Activated naive CD8-positive, alpha-beta T cell treated with anti-CD3 and anti-CD28 coated beads for 36 hours (primary cell): ENCODE data around the gene HDDC2. TPM values are rescaled to one million over a fixed set of nuclear protein-coding genes. Genes with fewer than 3 reads are reported as not detected.

Experiments used
- DNase-seq: peaks from one replicate; pipeline ENCODE4 v3.0.0; 2021
- H3K27ac Mint-ChIP-seq: one replicate; pipeline ENCODE4 v1.8.0; 2022; ENCODE audit warnings: mild to moderate bottlenecking, moderate library complexity, mixed read lengths
- H3K27me3 Mint-ChIP-seq: one replicate; pipeline ENCODE4 v1.8.0; 2022; ENCODE audit warnings: mild to moderate bottlenecking, mixed read lengths
- H3K36me3 Mint-ChIP-seq: one replicate; pipeline ENCODE4 v1.8.0; 2021; ENCODE audit warnings: mild to moderate bottlenecking, mixed read lengths
- H3K4me1 Mint-ChIP-seq: one replicate; pipeline ENCODE4 v1.8.0; 2021; ENCODE audit warnings: mixed read lengths
- H3K4me3 Mint-ChIP-seq: one replicate; pipeline ENCODE4 v1.8.0; 2022; ENCODE audit warnings: mild to moderate bottlenecking, moderate library complexity, mixed read lengths
- H3K9me3 Mint-ChIP-seq: one replicate; pipeline ENCODE4 v1.8.0; 2022; ENCODE audit warnings: mixed read lengths
- total RNA-seq, 2 experiments: library from RNA; stranded (reverse); gene quantifications; one replicate each; pipeline ENCODE4 v1.2.3, GENCODE V29; 2021

HDDC2 gene, protein sequence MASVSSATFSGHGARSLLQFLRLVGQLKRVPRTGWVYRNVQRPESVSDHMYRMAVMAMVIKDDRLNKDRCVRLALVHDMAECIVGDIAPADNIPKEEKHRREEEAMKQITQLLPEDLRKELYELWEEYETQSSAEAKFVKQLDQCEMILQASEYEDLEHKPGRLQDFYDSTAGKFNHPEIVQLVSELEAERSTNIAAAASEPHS
- total RNA-seq, result 100 to 1,000 TPM; 130 to 131 TPM

DNA sequence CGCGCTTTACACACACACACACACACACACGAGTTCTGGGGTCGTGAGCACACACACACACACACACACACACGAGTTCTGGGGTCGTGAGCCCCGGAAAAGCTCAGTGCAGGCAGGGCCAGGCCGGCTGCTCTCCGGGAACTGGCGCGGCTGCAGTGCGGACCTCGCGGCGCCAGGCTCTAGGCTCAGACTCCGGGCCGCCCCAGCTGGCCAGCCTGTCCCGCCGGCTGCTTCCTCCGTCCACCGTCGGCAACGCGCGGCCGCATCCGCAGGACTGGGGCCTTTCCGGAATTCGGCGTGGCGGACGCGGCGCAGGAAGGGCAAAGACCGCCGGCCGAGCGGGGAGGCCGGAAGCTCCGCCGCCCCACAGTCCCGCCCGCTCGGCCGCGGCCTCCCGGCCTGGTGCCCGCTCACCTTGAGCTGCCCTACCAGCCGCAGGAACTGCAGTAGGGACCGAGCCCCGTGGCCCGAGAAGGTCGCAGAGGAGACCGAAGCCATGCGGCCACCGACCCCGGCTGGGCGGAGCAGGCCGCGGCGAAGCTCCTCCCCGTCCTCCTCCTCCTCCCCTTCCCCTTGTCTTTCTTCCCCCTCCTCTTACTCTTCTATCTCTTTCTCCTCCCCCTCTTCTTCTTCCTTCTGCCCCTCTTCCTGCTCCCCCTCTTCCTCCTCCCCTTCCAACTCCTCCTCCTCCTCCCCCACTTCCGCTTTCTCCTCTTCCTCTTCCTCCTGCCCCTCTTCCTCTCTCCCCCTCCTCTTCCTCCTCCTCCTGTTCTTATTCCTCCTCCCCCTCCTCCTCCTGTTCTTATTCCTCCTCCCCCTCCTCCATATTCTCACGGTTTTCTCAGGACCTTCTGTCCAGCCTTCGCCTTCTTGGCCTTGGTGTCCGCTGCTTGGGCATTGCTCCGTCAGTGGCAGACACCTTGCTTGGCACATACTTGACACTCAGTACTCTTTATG, at the start of gene HDDC2:
HDDC2 (minus strand) TSS at position 533 of the 957 bp plus-strand sequence; CDS start at position 498, 35 bp downstream.
- peak within 1 kb of the TSS; percentile 95 for H3K27ac Mint-ChIP-seq
- H3K4me3 Mint-ChIP-seq, result peak within 1 kb of the TSS; percentile 94
- DNase-seq, result peak; percentile 55
- peaks cover 47% of the 10 kb centered on the region for H3K4me1 Mint-ChIP-seq
- H3K9me3 Mint-ChIP-seq, result peaks cover 4% of the 10 kb centered on the region
- H3K27me3 Mint-ChIP-seq, result peaks cover 3% of the 10 kb centered on the region
- peaks cover 43% of the 10 kb centered on the region for H3K36me3 Mint-ChIP-seq

DNA sequence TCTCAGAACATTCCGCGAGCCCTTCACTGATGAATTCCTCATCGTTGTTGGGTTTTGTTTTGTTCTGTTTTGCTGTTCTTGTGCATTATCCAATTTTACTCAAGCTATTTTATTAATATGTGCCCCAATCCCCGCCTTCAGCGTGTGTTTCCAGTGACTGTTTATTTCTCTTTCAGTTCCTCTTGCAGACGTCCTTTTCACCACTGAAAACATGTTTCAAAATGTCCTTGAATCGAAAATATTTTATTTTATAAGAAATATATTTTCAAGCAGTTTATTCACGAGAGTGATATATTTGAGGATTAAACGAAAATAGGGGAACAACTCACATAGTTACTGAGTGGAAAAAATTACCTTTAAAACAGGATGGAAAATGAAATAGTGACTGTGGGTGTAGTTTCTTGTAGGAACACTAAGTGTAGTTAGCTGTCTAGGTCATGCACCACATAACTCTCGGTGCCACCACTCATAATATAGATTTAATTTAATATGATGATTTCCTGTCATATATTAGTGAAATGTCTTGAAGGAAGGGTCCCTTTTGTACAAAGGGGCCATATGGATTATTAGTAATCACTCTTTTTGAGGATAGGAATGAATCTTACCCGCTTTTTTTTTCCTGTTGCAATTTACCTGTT, 45.3 kb upstream of the HDDC2 start:
- Mint-ChIP-seq H3K27ac (no peak overlapping the region), H3K4me3 (no peak overlapping the region), H3K4me1 (no peaks in the 10 kb centered on the region), H3K9me3 (no peaks in the 10 kb centered on the region), H3K27me3 (peaks cover 5% of the 10 kb centered on the region), H3K36me3 (no peaks in the 10 kb centered on the region)
- DNase-seq, result no peak

GRCh38 chr6:125346201-125346925, 44.6 kb upstream of the HDDC2 start:
- Mint-ChIP-seq H3K36me3 (no peaks in the 10 kb centered on the region), H3K27ac (peak overlapping the region; percentile 22), H3K4me3 (no peak overlapping the region), H3K9me3 (no peaks in the 10 kb centered on the region), H3K4me1 (no peaks in the 10 kb centered on the region), H3K27me3 (peaks cover 5% of the 10 kb centered on the region)
- no peak for DNase-seq

DNA sequence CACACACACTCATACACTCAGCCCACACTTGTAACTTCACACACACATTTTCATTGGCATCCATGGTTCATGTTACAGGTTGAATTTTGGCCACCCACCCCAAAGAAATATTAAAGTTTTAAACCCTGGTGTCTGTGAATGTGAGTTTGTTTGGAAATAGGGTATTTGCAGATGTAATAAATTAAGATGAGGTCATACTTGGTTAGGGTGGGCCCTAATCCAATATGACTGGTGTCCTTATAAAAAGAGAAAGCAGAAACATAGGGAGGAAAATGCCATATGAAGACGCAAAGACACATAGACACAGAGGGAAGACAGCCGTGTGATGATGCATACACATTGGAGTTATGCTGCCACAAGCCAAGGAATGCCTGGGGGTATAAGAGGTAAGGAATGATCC, 39.7 kb upstream of the HDDC2 start:
- H3K9me3 Mint-ChIP-seq, result no peaks in the 10 kb centered on the region
- H3K27ac Mint-ChIP-seq, result no peak overlapping the region
- H3K36me3 Mint-ChIP-seq, result no peaks in the 10 kb centered on the region
- H3K4me3 Mint-ChIP-seq, result no peak overlapping the region
- H3K4me1 Mint-ChIP-seq, result no peaks in the 10 kb centered on the region
- peaks cover 15% of the 10 kb centered on the region for H3K27me3 Mint-ChIP-seq
- DNase-seq, result no peak

DNA sequence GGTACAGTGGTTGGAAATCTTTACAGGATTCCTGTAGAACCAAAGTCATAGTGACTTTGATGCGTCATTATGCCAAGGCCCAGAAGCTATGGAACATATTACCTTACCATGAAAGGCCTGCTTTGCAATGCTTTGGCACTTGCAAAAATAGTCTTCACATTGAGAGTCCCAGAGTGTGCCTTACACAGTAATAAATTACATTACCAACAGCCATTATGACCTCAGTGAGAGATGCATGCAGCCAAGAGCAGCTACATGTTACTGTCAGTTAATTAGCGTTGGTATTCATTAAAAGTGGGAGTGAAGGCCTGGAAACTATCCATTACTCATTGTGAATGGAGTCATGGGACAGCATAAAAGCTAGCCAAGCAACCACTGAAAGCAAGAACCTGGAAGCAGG, 39.2 kb upstream of the HDDC2 start:
- Mint-ChIP-seq H3K36me3 (no peaks in the 10 kb centered on the region), H3K4me1 (no peaks in the 10 kb centered on the region), H3K4me3 (no peak overlapping the region), H3K27me3 (peaks cover 15% of the 10 kb centered on the region), H3K9me3 (no peaks in the 10 kb centered on the region), H3K27ac (no peak overlapping the region)
- DNase-seq, result no peak

DNA sequence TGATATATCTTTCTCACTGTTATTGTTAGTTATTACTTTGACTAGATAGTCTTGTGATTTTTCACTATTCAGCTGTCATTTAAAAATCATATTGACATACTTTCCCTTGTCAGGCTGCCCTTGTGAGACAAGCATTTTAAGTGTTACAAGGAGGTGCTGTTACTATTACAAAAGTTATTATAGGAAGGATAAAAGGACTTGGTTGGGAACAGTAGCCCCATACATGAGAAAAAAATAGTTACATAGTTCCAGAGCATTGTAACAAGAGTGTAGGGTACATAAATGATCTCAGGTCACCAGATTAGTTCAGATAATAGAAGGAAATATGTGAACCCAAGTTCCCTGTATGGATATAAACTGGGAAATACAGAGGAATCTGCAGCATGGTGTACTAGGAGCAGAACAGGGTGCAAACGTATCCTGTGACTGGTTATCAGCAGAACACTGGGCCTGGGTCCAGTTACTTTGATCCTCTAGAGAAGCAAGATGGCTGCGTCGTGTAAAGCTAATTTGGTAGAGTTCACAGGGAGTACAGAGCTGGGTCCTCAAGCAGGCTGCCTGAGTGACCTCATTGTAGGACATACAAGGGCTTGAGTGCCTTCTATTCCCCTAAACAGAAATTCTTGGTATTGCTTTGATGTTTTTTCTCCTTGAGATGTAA, 38.5 kb upstream of the HDDC2 start:
- H3K4me1 Mint-ChIP-seq, result no peaks in the 10 kb centered on the region
- no peak overlapping the region for H3K27ac Mint-ChIP-seq
- no peak overlapping the region for H3K4me3 Mint-ChIP-seq
- H3K9me3 Mint-ChIP-seq, result no peaks in the 10 kb centered on the region
- H3K36me3 Mint-ChIP-seq, result no peaks in the 10 kb centered on the region
- H3K27me3 Mint-ChIP-seq, result peaks cover 22% of the 10 kb centered on the region
- DNase-seq, result no peak

- Mint-ChIP-seq H3K27ac (no peak overlapping the region), H3K36me3 (no peaks in the 10 kb centered on the region), H3K4me3 (no peak overlapping the region), H3K4me1 (no peaks in the 10 kb centered on the region), H3K9me3 (no peaks in the 10 kb centered on the region), H3K27me3 (peaks cover 23% of the 10 kb centered on the region)
- no peak for DNase-seq
Measured at GRCh38 chr6:125339653-125340052, 37.9 kb upstream of the HDDC2 start.

DNA sequence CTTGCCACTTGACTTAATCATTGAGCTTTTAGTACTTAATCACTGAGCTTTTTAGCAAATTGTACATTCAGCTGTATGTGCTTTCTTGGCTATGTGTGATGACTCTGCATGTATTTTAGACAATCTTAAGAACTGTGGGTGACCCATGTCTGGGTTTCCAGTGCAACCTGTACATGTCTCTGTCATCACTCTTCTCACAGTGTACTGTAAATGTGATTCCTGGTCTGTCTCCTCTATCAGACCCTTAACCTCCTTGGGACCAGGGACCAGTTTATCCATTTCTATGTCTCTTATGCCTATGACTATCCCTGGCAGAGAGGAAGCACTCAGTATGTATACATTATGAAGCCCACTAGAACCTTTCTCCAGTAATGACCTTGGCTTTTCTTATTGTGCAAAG, 36.6 kb upstream of the HDDC2 start:
- Mint-ChIP-seq H3K4me3 (no peak overlapping the region), H3K4me1 (no peaks in the 10 kb centered on the region), H3K27me3 (peaks cover 27% of the 10 kb centered on the region), H3K27ac (no peak overlapping the region), H3K9me3 (no peaks in the 10 kb centered on the region), H3K36me3 (no peaks in the 10 kb centered on the region)
- no peak for DNase-seq

DNA sequence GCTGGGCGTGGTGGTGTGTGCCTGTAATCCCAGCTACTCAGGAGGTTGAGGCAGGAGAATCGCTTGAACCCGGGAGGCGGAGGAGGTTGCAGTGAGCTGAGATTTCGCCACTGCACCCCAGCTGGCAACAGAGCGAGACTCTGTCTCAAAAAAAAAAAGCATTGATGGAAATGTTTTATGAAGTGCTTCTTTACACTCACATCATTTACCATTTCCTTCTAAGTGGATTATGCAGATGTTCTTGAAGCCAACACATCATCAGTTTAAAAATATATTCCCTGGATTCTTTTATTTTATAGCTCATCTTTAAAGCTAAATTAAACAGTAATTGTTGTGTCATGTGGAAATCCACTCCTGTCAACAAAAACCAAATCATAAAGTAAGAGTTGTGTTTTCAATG, 35.9 kb upstream of the HDDC2 start:
- Mint-ChIP-seq H3K36me3 (no peaks in the 10 kb centered on the region), H3K27me3 (peaks cover 32% of the 10 kb centered on the region), H3K27ac (no peak overlapping the region), H3K4me1 (no peaks in the 10 kb centered on the region), H3K9me3 (no peaks in the 10 kb centered on the region), H3K4me3 (no peak overlapping the region)
- DNase-seq, result no peak

DNA sequence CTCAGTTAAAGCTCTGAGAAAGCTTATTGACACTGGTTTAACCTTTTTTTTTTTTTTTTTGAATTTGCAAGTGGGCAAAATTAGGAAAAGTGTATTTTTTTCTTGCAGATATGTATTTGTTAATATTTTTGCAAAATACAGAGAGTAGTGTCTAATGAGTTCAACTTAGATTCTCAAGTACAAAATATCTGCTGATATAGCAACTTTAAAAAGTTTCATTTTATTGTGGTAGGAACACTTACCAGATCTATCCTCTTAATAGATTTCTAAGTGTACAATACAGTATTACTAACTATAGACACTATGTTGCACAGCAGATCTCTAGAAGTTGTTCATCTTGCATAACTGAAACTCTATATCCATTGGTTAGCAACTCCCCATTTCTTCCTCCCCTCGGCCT, 30.9 kb upstream of the HDDC2 start:
- Mint-ChIP-seq H3K27ac (no peak overlapping the region), H3K4me3 (no peak overlapping the region), H3K9me3 (no peaks in the 10 kb centered on the region), H3K36me3 (no peaks in the 10 kb centered on the region), H3K27me3 (peaks cover 31% of the 10 kb centered on the region), H3K4me1 (no peaks in the 10 kb centered on the region)
- DNase-seq, result no peak

- no peaks in the 10 kb centered on the region for H3K36me3 Mint-ChIP-seq
- peaks cover 1% of the 10 kb centered on the region for H3K9me3 Mint-ChIP-seq
- no peak overlapping the region for H3K4me3 Mint-ChIP-seq
- no peak for DNase-seq
- peaks cover 3% of the 10 kb centered on the region for H3K27me3 Mint-ChIP-seq
- no peak overlapping the region for H3K27ac Mint-ChIP-seq
- no peaks in the 10 kb centered on the region for H3K4me1 Mint-ChIP-seq
Measured at GRCh38 chr6:125325586-125325985, 23.8 kb upstream of the HDDC2 start.

DNA sequence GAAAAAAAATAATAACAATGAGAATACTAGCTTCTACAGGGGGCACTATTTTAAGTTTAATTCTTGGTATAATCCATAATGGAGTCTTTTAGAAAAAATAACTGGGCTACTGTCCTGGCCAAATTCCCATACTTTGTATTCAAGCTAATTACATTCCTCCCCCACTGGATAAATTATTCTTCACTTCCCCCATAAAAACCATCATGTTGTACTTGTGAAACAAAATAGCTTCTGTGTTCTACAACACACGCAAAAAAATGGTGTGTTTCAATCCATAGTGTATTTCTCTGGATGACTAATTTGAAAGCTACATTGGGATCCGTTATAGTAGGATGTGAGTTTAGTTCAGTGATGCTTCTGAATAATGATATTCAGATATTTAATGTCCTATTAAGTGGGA, 21.6 kb upstream of the HDDC2 start:
- no peak overlapping the region for H3K4me3 Mint-ChIP-seq
- H3K9me3 Mint-ChIP-seq, result peaks cover 1% of the 10 kb centered on the region
- H3K36me3 Mint-ChIP-seq, result no peaks in the 10 kb centered on the region
- no peaks in the 10 kb centered on the region for H3K4me1 Mint-ChIP-seq
- H3K27ac Mint-ChIP-seq, result no peak overlapping the region
- peaks cover 3% of the 10 kb centered on the region for H3K27me3 Mint-ChIP-seq
- no peak for DNase-seq

GRCh38 chr6:125316621-125317020, 14.9 kb upstream of the HDDC2 start:
- no peak for DNase-seq
- no peak overlapping the region for H3K27ac Mint-ChIP-seq
- H3K27me3 Mint-ChIP-seq, result peaks cover 6% of the 10 kb centered on the region
- H3K9me3 Mint-ChIP-seq, result no peaks in the 10 kb centered on the region
- no peaks in the 10 kb centered on the region for H3K36me3 Mint-ChIP-seq
- H3K4me3 Mint-ChIP-seq, result no peak overlapping the region
- H3K4me1 Mint-ChIP-seq, result no peaks in the 10 kb centered on the region

- Mint-ChIP-seq H3K4me1 (peaks cover 2% of the 10 kb centered on the region), H3K9me3 (no peaks in the 10 kb centered on the region), H3K27me3 (peaks cover 9% of the 10 kb centered on the region), H3K4me3 (no peak overlapping the region), H3K36me3 (no peaks in the 10 kb centered on the region), H3K27ac (no peak overlapping the region)
- no peak for DNase-seq
Measured at GRCh38 chr6:125315548-125315947, 13.8 kb upstream of the HDDC2 start.
